Activated naive CD4-positive, alpha-beta T cell (primary cell): ENCODE results near the gene CARM1.

ENCODE experiments used
- DNase-seq, 4 experiments: peaks; one replicate each; lab custom pipeline; 2025; lab: John Stamatoyannopoulos, UW

The CARM1 gene

DNA sequence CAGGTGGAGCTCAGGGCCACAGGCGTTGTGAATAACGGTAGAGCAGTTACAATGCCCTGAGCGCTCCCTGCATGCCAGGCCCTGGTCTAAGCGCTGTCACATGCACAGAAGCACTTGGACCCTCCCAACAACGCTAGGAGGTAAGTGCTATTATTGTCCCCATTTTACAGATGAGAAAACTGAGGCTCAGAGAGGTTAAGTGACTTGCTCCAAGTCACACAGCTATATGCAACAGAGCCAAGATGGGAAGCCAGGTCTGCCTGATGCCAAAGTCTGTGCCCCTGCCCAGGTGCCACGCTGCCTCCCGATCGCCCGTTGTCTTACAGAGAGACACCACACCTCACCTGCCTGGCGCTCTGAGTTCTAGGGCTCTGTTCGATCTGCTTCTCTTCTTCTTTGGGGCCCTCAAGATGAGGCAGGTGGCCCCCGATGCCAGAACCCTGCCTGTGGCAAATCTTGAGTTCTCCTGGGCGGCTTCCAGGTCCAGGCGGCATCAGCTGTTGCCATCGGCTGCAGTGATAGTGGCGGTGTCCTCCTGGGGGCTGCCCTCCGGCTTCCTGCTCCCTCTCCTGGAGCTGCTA is 37.1 kb downstream of the CARM1 start:
- no peak for DNase-seq

DNA sequence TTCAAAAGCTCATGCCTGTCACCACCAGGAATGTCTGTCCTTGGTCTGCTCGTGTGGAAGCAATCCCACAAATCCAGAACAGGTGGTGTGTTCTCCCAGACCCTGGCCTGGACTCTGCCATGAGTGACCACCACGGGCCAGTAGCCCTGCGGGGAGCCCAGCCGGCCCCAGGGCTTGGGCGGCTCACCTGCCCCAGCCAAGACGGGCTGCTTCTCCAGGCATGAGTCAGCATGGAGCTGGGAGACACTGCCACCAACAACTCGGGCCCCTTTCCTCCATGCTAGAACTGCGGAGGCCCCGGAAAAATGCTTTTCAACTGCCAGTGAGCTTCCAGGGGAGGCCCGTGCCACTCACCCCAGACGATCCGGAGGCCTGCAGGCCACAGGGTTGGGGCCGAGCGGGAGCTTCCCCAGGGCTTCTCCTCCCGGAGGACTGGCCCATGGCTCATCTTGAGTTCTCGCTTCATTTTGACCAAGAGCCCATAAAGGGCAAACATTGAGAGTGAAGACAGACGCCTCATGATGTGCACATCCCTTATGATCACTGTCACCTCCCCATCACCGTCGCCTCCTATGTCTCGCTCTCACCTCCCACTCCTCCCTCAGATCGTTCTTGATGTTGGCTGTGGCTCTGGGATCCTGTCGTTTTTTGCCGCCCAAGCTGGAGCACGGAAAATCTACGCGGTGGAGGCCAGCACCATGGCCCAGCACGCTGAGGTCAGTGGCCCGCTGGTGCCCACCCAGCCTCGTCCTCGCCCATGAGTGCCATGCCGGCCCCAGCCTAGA is 40.4 kb downstream of the CARM1 start:
- no peak for DNase-seq

DNA sequence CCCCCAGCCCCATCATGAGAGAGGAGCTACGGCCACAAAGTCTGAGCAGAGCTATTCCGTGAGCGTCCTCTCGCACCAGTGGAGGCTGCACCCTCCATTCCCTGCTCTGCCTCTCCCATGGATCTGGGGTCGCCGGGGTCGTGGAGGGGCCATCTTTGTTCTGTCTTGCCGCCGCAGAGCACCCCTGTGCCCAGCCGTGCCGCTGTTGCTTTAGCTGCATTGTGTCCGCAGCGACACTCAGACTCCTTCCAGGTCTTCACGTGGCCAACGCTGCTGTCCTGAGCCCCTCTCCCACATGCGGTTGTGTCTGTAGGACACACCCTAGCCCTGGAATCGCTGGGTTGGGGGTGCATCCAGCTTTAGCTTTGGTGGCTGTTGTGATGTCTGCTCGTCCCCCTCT is 41.3 kb downstream of the CARM1 start:
- DNase-seq = no peak

DNA sequence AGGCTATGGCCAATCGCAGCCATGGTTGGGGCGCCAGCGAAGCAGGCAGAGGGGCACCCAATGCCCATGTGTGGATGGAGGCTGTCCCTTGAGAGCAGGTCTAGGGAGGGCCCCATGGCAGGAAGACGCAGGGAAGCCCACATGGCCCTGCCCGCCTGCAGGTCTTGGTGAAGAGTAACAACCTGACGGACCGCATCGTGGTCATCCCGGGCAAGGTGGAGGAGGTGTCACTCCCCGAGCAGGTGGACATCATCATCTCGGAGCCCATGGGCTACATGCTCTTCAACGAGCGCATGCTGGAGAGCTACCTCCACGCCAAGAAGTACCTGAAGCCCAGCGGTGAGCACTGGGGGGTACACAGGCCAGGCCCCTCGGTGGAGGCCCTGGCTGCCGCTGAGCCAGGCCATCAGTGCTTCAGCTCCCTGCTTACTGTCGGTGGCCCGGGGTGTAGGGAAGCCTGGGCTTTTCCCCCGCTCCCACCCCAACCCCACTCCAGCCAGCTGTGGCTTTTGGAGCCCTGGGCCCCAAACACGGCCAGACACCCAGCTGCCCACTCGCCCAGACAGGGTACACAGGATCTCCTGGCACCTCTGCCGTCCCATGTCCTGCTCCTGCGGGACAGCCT is 42.5 kb downstream of the CARM1 start:
- no peak for DNase-seq

DNA sequence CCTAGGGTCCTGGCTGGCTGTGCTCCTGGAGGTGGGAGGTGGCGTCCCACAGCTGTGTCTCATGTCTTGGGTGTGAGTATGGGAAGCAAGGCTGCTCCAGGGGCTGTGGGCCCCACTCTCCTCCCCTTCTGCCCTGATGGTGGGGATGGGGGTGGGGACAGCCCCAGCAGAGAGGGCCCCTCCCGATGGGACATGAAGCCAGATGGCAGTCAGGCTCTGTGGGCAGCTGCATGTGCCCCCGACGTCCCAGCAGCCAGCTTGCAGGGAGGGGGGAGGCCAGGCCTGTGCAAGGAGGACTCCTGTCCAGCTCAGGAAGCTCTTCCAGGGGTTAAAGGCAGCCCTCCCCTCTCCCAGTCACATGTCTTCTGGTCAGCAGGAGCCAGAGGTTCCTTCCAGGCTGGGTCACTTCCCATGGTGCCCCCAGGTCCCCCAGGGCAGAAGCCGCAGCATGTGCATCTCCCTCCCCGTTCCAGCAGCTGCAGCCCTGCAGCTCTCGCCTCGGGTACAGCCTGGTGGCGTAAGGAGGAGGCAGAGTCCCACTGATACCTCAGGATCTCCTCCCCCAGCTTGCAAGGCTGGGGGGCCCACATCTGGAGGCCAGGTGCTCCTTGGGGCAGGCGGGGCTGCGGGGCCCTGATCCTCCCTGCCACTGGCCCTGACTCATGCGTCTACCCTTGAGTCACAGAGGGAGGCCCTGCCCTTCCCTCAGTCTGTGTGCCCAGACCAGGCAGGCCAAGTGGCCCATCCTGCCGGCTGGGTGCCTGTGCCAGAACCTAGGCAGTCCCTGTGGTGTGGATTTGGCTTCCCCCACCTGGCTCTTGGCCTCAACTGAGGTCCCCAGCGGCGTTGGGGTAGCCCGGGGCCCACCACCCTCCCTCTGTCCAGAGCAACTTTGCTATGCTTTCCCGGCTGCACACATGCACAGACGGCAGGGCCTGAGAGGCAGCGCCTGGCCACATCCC is 44.1 kb downstream of the CARM1 start:
- DNase-seq = no peak

DNA sequence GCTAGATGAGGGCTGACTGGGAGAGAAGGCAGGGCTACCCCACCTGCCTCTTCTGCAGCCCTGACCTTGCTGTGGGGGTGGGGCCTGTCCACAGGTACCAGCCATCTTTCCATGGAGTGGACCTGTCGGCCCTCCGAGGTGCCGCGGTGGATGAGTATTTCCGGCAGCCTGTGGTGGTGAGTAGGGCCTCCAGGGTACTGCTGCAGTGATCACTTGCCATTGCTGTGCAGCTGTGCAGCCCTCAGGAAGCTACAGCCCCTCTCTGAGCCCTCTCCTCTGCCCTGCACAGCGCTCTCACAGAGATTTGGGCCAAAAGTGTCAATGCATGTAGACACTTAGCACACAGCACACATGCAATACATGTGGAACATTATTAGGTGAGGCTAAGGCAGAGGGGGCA is 45.2 kb downstream of the CARM1 start:
- no peak for DNase-seq

DNA sequence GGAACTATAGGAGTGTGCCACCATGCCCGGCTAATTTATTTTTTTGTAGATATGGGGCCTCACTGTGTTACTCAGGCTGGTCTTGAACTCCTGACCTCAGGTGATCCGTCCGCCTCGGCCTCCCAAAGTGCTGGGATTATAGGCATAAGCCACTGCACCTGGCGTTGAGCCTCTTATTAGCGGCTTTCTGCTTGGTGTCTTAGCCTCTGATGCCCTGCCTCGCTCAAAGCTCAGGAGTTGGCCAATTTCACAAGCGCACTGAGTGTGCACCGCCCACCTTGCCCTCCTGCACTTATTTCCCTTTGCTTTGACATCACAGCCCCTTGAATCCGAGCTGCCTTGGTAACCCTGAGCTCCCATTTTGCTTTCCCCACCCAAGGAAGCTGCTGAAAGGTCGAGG is 47.0 kb downstream of the CARM1 start:
- no peak for DNase-seq

DNA sequence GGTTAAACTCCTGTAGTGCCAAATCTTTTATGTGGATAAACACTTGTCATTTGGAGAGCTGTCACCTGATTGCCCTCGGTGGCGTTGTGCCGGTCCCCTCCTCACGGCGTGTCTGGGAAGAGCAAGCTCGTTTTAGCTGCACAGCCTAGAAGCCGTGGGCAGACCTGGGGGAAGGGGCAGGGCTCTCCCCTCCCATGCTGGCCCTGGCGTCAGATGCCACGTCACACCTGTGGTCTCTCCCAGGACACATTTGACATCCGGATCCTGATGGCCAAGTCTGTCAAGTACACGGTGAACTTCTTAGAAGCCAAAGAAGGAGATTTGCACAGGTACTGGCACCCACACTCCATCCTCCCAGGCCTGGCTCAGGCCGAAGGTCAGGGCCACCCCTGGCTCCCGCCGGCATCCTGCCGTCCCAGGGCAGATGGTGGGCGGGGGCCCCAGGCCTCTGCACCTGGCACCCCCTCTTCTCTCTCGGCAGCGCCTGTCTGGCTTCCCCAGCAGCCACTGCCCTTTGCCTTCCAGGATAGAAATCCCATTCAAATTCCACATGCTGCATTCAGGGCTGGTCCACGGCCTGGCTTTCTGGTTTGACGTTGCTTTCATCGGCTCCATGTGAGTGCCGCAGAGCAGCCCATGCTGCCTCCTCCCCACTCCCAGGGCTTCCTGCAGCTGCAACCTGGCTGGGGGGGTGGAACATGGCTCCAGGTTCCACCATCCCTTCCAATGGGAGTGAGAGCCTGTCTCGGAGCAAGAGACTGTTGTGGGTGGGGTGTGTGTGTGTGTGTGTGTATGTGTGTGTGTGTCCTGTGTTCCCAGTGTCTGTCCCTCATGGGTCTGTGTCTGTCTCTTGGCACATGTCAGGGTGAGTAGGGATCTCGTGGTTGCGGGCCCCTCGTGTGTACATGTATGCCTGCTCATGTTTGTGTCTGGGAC is 48.3 kb downstream of the CARM1 start:
- DNase-seq = no peak

DNA sequence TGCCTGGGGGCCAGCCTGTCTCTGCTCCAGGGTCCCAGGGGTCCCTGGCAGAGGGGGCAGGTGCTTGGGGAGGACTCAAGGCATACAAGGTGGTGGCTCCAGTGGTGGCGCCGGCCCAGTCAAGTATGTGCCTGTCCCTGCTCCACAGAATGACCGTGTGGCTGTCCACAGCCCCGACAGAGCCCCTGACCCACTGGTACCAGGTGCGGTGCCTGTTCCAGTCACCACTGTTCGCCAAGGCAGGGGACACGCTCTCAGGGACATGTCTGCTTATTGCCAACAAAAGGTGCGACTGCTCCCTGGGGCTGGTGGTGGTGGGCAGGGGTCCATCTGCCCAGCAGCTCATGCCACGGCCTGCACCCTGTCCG is 48.9 kb downstream of the CARM1 start:
- DNase-seq = no peak

DNA sequence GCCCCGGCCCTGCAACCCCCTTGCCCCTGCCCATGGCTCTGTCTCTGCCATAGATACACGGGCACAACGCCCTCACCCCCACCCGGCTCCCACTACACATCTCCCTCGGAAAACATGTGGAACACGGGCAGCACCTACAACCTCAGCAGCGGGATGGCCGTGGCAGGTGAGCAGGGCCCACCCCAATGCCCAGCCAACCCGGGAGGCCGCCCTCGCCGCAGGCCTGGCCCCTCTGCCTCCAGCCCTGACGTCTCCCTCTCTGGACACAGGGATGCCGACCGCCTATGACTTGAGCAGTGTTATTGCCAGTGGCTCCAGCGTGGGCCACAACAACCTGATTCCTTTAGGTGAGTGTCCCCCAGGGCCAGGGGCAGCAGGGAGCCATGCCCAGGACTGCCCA is 49.4 kb downstream of the CARM1 start:
- DNase-seq = no peak

DNA sequence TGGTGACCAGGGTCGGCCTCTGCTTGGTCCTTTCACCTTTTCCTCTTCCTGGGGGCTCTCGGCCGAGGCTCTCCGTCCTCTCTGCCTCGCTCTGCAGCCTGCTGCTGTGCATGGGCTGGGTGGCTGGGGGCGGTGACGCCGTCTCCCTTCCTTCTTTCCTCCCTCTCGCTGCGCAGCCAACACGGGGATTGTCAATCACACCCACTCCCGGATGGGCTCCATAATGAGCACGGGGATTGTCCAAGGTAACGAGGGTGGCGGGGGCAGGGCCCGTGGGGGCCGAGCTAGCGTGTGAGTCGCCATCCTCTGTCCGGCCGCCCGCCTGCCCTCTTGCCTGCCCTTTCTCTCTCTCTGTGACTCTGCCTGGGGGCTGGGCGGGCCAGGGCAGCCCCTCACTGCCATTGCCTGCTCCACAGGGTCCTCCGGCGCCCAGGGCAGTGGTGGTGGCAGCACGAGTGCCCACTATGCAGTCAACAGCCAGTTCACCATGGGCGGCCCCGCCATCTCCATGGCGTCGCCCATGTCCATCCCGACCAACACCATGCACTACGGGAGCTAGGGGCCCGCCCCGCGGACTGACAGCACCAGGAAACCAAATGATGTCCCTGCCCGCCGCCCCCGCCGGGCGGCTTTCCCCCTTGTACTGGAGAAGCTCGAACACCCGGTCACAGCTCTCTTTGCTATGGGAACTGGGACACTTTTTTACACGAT is 50.0 kb downstream of the CARM1 start:
- DNase-seq = no peak

DNA sequence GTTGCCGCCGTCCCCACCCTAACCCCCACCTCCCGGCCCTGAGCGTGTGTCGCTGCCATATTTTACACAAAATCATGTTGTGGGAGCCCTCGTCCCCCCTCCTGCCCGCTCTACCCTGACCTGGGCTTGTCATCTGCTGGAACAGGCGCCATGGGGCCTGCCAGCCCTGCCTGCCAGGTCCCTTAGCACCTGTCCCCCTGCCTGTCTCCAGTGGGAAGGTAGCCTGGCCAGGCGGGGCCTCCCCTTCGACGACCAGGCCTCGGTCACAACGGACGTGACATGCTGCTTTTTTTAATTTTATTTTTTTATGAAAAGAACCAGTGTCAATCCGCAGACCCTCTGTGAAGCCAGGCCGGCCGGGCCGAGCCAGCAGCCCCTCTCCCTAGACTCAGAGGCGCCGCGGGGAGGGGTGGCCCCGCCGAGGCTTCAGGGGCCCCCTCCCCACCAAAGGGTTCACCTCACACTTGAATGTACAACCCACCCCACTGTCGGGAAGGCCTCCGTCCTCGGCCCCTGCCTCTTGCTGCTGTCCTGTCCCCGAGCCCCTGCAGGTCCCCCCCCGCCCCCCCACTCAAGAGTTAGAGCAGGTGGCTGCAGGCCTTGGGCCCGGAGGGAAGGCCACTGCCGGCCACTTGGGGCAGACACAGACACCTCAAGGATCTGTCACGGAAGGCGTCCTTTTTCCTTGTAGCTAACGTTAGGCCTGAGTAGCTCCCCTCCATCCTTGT is 50.7 kb downstream of the CARM1 start:
- DNase-seq = no peak

DNA sequence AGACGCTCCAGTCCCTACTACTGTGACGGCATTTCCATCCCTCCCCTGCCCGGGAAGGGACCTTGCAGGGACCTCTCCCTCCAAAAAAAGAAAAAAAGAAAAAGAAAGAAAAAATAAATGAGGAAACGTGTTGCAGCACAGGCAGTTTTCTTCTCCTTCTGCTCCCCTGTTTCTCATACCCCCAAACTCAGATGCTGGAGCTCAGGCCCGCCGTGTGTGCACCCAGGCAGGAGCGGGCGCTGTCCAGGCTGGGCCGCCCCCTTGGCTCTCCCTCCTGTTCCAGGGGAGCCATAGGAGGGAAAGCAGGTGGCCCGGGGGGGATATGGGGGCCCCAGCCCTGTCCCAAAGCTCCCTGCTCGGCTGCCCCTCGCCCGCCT is 51.3 kb downstream of the CARM1 start:
- DNase-seq = no peak

DNA sequence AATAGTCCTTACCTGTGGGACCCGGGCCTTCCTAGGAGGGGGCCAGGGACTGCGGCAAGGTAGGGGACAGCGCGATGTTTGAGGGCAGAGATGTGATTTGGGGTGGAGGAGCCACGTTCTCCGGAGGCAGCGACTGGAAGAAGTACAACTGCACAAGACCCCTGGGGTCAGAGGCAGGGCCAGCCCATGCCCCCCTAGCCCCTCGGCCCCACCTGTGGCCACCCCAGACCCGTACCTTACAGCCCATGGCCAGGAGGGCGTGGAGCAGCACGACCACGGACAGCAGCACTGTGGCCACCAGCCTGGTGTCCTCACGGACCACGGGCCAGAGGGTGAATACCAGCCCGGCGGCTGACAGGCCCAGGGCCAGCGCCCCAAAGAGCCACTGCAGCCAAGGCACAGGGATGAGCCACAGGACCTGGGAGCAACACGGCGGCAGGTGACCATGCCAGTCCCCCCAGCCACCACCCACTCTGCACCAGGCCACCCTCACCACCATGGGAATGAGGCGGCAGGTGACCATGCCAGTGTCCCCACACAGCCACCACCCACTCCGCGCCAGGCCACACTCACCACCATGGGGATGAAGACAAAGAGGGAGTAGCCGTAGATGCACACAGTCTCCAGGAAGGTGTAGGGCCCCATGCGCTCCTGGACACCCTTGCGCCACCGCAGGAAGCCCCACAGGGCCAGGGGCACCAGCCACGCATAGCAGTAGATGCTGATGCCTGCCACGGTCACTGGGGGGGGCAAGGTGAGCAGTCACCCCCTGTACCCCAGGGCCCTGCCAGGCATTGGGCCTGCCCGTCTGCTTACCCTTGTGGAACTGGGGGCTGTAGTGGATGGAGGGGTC is 52.1 kb downstream of the CARM1 start:
- DNase-seq = no peak

DNA sequence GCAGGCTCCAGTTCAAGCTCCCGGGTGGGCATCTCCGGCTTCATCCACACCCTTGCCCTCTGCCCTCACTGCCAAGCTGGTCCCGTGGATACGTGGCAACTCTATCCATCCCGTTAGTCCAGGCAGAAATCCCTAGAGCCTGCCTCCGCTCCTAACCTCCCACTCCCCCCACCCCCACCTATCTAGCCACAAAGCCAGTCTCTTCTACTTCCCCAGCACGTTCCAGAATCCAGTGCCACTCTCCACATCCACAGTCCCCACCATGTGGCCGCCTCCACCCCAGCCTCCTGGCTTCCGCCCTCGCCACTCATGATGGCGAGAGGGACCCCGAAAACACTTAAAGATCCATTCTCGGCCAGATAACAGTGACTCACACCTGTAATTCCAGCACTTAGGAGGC is 53.2 kb downstream of the CARM1 start:
- no peak for DNase-seq

DNA sequence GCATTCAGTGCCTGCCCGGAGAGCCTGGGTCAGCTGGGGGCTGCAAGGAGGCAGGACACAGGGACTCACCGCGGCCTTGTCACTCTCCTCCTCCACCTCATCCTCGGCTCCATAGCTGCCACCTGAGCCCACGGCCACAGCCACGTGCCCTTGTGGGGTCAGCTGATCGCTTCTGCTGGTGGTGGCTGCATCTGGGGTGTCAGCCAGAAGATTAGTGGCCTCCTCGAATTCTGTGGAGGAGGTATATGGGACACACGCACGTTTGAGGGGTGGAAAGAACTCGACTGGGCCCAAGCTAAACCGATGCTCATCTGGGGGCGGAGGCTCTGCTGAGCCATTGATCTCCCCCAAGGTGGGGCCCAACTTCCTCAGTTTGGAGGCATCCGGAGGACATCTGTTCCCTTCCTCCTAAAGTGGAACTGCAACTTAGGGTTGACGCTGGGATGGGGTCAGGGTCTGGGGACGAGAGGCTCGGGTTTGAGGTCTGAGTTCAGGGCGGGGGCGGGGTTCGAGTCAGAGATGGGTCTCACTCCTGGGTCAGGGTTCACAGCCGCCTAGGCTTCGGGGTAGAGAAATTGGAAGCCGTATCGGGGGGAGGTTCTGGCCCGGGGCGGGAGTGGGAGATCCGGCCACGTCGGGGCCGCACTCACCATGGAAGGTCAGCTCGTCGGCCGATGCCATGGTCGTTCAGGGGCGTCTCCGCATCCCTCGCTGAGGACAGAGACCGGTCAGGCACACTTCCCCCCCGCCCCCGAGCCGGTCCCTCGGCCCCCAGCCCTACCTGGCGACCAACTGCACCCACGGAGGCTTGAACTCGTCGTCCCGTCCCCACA is 56.6 kb downstream of the CARM1 start:
- DNase-seq = no peak

DNA sequence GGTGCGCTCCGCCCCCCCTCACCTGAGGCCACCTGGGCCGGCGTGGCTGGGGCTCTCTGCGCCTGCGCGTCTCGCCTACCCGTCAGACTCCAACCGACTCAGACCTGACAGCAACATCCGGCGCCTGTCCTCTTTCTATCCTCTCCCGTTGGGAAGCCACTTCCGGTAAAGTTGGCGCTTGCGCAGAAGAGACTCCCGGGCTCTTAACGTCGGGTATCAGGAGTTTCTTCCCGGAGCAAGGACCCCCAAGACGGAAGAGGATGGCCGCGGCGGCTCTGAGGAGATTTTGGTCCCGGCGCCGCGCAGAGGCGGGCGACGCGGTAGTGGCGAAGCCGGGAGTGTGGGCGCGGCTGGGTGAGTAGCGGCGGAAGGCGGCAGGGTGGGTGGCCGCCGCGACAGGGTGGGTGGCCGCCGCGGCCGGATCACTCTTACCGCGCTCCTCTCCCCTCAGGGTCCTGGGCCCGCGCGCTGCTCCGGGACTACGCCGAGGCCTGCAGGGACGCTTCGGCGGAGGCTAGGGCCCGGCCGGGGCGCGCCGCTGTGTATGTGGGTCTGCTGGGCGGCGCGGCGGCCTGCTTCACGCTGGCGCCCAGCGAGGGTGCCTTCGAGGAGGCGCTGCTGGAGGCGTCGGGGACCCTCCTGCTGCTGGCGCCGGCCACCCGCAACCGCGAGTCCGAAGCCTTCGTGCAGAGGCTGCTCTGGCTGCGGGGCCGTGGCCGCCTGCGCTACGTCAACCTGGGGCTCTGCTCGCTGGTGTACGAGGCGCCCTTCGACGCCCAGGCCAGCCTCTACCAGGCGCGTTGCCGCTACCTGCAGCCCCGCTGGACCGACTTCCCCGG is 57.4 kb downstream of the CARM1 start, which contains the start of the genes TIMM29 and YIPF2:
Gene TIMM29, plus strand, starts transcription at position 249 of the 839 bp plus-strand sequence. Its CDS starts 12 bp downstream, at position 261.
Gene YIPF2, minus strand, starts transcription at position 77 of the 839 bp plus-strand sequence. CDS start 229 bp downstream, outside the sequence.
- DNase-seq = peak; percentile 78 to 85 (median 82)
